NCI-H187 treated with DMSO at 0.1 percent for 48 hours (cell line): ENCODE data around the gene GRIA2.
"Not testable (repeated sequence)": the region's sequence is repeated elsewhere in the genome, so short reads cannot be mapped to it uniquely, and the experiment has no call there.

ENCODE experiments used
- DNase-seq: peaks from one replicate; lab custom pipeline; 2025; lab: John Stamatoyannopoulos, UW

GRIA2 gene

DNA sequence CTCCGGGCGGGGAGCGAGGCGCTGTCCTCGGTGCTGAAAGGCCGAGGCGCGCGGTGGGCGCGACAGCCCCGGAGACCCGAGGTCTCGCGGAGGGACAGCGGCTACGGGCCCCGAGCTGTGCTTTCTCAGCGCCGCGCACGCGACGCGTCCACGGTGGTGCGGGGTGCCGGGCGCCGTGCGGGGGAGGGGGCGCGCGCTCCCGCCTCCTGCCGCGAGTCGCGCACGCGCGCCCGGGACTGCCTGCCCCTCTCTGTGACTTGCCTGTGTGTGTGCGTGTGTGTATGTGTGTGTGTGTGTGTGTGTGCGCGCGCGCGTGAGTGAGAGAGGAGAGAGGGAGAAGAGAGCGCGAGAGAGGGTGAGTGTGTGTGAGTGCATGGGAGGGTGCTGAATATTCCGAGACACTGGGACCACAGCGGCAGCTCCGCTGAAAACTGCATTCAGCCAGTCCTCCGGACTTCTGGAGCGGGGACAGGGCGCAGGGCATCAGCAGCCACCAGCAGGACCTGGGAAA, at the start of gene GRIA2:
TSS of gene GRIA2 (plus strand) at position 358 of the 511 bp plus-strand sequence. CDS start 315 bp downstream, outside the sequence.
- DNase-seq: no peak

GRCh38 chr4:157172011-157172410, 48.5 kb upstream of the GRIA2 start:
- DNase-seq: no peak

GRCh38 chr4:157180268-157180667, 40.3 kb upstream of the GRIA2 start:
- DNase-seq: not testable (repeated sequence)

- DNase-seq: no peak
Observed at GRCh38 chr4:157184300-157184699, 36.2 kb upstream of the GRIA2 start.

- no peak for DNase-seq
Observed at GRCh38 chr4:157185363-157185762, 35.2 kb upstream of the GRIA2 start.

DNA sequence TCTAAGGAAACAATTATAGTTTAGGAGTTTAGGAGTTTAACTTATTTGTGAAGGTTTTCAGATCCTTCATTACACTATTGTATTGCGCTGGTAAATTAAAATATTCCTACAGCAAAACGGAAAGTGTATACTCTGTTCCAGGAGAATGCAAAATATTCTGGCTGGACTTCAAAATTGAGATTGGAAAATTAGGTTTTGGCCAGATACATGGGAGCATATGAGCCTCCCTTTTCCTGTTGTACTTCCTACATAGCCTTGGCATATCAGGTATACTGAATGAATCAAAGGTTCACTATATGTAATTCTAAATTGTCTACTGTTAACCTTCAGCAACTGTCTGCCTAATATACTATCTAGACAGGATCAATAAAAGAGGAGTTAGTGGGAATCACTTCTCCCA, 25.2 kb upstream of the GRIA2 start:
- DNase-seq: no peak

DNA sequence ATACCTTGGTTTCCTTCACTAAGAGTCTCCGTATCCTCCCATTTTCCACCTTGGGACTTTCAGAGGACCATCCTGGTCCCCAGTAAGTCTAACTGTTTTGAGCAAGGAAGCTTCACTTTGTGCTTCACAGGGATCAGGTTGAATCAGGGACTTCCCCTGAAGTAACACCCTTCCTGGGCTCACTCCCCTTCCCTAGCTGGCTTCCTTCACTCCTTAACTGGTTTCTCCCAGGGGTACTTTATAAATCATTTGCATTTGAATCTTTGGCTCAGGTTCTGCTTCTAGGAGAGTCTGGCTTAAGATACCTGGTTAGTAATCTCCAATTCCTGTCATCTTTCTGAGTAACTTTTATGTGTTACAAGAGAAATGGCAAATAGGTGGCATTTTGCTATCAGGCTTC, 24.5 kb upstream of the GRIA2 start:
- DNase-seq: no peak

DNA sequence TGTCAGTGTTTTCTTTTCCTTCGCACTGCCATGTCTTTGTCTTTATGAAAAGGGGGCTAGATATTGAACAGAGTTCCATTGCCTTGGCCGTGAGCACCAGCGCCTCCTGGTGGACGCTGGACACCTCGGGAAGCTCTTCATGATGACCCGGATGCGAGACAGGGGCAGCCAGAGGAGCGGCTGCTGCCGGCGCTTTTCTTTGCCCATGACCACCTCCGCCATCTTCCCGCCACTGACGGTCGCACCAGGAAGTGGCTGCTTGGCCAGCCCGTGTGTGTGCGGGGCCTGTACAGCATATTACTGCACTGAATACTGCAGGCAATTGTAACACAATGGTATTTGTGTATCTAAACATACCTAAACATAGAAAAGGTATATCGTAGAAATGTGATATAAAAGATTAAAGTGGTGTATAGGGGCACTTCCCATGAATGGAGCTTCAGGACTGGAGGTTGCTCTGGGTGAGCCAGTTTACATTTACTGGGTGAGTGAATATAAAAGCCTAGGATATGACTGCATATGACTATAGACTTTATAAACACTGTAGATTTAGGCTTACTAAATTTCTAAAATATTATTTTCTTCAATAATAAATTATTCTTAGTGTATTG, 15.8 kb upstream of the GRIA2 start:
- no peak for DNase-seq

DNA sequence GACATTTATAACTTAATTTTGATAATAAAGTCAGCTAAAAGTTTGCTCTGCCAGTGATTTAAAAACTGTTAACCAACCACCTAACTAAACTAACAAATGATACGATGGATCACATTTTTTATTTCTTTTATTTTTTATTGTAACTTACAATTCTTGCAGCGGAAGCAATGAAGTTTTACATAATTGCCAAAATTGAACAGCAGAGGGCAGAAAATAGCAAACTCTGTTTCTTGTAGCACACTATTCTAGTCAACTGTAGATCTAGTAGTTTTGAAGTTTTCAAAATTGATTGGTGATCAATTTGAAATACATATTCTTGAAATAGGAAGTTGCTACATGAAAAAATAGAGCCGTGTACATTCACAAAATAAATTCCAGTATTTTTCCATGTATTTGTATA, 2.8 kb upstream of the GRIA2 start:
- DNase-seq: no peak

DNA sequence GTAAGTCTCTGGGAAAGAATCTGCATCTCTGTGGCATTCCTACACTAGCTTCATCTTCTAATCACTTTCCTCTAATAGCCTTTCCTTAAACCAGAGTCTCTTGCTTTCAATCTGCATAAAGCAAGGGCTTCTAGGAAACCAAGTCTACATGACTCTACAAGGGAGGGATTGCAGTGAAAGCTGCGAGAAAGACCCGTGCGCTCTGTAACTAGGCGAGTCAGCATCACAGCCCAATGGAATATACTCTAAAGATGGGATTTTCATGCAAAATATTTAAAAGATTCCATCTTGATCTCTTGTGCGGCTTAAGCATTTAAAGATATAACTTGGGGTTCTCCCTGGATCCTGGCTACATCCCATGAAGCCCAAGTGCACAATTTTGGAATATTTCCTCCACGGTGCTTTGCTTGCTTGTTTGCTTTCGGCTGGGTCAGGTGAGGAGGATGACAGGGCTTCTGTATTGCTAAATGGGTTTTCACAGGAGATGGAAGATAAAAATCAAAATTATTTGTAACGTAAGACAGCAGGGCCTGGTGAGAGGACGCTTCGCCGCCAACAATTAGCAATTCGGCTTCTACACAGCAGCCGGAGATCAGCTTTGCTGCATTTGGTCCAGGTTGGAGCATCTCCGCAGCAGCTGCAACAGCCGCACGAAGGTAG, 687 bp upstream of the GRIA2 start:
- DNase-seq: no peak

GRCh38 chr4:157221426-157221894, 932 bp downstream of the GRIA2 start:
- DNase-seq: no peak

- no peak for DNase-seq
Observed at GRCh38 chr4:157221895-157222770, 1.6 kb downstream of the GRIA2 start.

GRCh38 chr4:157222771-157223160, 2.2 kb downstream of the GRIA2 start:
- DNase-seq: no peak

GRCh38 chr4:157223456-157223855, 2.9 kb downstream of the GRIA2 start:
- DNase-seq: no peak

DNA sequence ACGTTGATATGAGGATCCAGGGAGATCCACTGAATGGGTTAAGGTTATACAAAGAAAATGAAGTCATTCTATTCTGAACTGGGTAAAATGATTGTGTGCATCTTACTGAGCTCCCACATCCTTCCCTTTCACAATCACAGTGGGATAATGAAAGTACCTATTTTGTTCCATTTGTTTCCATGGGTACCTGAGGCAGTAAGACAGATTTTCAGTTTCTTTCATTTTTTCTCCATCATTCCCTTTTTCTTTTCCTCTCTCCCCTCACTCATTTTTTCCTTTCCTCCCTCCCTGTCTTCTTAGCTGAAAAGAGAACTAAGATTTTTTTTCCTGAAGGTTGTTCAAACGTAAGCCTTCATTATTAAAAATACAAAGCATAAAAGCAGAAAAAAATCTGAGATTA, 4.6 kb downstream of the GRIA2 start:
- no peak for DNase-seq

DNA sequence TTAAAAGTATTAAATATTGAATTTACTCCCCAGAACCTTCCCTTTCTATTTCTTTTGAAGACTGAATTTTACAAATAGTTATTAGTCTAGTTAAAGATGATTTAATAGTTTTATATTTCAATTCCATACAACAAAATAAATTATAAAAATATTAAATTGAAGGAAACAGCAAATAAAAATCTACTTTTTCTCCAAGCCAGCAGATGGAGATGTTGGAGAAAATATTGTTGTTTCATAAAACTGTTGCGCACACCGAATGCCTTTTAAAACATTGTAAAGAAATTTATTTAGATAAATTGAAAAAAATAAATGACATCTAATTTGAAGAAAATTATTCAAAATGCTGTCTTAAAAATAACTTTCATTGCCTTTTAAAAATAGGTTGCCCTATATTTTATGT, 5.5 kb downstream of the GRIA2 start:
- no peak for DNase-seq

DNA sequence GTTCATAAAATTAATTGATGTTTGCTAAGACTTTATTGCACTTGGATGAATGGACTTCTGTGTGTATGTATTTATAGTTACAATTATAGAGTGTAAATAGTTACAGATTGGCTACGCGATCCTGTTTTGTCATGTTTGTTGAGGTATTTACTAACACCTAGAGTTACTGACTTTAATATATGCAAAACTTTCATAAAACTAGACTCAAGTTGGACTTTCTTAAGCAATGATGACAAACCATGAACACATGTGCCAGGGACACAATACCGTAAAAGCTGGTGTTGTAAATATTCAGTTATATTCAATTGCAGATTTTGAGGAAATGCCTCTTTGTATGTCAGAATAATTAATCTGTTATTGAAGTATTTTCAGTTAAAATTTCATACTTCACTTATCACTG, 6.1 kb downstream of the GRIA2 start:
- no peak for DNase-seq

DNA sequence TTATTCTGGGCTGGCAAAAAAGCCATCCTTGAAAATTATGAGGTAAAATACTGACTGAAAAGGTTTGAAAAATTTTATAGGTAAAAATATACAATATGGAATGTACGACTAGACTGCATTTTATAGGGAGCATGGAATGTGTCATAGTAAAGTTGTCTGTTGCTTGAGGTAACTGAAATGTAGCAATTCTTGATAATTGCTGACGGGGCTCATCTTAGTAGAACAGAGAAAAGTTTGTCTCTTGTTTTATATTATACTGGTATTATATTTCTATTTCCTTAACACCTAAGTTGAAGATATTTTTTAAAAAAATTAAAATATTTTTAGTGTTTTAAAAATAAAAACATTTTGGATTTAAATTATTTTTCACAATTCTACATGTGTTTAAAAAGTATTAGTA, 11.0 kb downstream of the GRIA2 start:
- no peak for DNase-seq

GRCh38 chr4:157242871-157243270, 22.3 kb downstream of the GRIA2 start:
- DNase-seq: no peak

- DNase-seq: no peak
Observed at GRCh38 chr4:157244348-157244747, 23.8 kb downstream of the GRIA2 start.

DNA sequence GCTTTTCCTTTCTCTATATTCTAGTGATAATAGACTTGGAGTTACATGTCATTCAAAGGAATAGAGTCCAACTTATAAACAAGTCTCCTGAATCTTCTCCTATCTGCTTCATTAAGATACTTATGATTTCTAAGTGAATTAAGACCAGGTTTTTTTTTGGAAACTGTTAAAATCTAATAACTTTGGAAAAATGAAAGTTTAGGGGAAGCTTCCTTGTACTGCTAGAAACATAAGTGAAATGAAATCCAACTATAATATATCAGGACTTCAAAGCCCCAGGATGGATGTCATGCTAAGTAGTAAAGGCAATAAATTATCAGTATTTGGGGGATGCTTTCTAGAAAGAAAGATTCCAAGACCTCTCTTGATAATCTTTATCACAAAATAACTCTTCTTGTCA, 24.8 kb downstream of the GRIA2 start:
- no peak for DNase-seq

DNA sequence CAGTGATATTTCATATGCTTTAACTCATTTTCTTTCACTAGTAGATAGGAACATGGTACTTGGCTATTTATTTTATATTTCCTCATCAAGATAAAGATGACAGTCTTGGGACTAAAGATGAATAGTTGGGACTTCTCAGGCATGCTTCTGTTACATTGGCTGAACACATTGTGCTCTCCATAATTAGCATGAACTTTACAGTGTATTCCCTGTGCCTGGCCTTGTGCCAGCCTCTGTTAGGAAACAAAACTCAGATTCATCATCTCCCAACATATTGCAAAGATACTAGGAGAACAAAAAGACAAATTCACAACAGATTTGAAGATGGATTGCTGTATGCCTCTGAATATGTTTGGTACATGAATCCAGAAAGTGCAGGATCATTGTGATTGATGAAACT, 26.4 kb downstream of the GRIA2 start:
- no peak for DNase-seq

DNA sequence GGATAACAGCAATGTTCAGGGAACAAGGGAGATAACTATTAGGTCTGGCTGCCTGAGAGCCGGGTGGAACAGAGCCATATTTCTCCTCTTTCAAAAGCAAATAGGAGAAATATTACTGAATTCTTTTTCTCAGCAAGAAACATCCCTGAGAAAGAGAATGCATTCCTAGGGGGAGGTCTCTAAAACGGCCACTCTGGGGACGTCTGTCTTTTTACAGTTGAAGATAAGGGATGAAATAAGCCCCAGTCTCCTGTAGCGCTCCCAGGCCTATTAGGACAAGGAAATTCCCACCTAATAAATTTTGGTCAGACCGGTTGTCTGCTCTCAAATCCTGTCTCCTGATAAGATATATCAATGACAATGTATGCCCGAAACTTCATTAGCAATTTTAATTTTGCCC, 37.6 kb downstream of the GRIA2 start:
- DNase-seq: not testable (repeated sequence)
